ENCODE measurements around the gene AMMECR1.

DNA sequence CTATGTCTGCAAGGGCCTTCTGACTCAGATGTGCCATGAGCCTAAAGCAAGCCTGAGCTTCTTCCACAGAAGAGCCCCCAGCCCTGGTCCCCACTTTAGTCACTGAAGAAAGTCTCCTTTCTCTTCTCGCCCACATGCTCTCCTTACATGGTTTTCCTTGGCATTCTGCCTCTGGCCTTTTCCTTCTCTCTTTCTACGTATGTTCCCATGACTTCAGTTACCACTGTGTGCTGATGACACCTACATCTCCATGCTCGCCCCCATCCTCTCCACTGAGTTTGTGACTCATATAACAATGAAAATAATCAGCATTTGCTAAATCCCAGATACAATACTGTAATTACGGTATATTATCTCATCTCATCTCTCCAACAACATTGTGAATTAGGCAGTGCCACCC, 149.3 kb downstream of the AMMECR1 start:
- TF ChIP-seq CTCF (conservative IDR thresholded peaks at IDR 0.05; ENCODE audit: low read depth in 2 of 2), result no peak
- TF ChIP-seq EZH2phosphoT487 (IDR thresholded peaks at IDR 0.05; ENCODE audit: unreplicated experiment), result no peak
- TF ChIP-seq ETS1 (IDR thresholded peaks at IDR 0.05), result no peak
- TF ChIP-seq POLR2AphosphoS5 (IDR thresholded peaks at IDR 0.05; ENCODE audit: low read depth), result no peak
- no peak for TF ChIP-seq EZH2 (IDR thresholded peaks at IDR 0.05; ENCODE audit: low read depth, unreplicated experiment)
- TF ChIP-seq, protein P1, sequence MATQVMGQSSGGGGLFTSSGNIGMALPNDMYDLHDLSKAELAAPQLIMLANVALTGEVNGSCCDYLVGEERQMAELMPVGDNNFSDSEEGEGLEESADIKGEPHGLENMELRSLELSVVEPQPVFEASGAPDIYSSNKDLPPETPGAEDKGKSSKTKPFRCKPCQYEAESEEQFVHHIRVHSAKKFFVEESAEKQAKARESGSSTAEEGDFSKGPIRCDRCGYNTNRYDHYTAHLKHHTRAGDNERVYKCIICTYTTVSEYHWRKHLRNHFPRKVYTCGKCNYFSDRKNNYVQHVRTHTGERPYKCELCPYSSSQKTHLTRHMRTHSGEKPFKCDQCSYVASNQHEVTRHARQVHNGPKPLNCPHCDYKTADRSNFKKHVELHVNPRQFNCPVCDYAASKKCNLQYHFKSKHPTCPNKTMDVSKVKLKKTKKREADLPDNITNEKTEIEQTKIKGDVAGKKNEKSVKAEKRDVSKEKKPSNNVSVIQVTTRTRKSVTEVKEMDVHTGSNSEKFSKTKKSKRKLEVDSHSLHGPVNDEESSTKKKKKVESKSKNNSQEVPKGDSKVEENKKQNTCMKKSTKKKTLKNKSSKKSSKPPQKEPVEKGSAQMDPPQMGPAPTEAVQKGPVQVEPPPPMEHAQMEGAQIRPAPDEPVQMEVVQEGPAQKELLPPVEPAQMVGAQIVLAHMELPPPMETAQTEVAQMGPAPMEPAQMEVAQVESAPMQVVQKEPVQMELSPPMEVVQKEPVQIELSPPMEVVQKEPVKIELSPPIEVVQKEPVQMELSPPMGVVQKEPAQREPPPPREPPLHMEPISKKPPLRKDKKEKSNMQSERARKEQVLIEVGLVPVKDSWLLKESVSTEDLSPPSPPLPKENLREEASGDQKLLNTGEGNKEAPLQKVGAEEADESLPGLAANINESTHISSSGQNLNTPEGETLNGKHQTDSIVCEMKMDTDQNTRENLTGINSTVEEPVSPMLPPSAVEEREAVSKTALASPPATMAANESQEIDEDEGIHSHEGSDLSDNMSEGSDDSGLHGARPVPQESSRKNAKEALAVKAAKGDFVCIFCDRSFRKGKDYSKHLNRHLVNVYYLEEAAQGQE (IDR thresholded peaks at IDR 0.05; ENCODE audit: unreplicated experiment), result no peak

Data from GM23338 (cell line).